AG08396 (cell line): ENCODE results near the gene IFI27L2.

ENCODE experiments used
- DNase-seq: peaks from one replicate; pipeline ENCODE4 v3.0.0; 2012; ENCODE audit warnings: low spot score, mixed read lengths

Gene IFI27L2

GRCh38 chr14:94100847-94101246, 28.6 kb downstream of the IFI27L2 start:
- peak; percentile 86 for DNase-seq

GRCh38 chr14:94099006-94099405, 30.4 kb downstream of the IFI27L2 start:
- no peak for DNase-seq

GRCh38 chr14:94098326-94098992, 30.9 kb downstream of the IFI27L2 start:
- no peak for DNase-seq

- no peak for DNase-seq
Measured at GRCh38 chr14:94097091-94097490, 32.3 kb downstream of the IFI27L2 start.

- no peak for DNase-seq
Measured at GRCh38 chr14:94093418-94093817, 36.0 kb downstream of the IFI27L2 start.

GRCh38 chr14:94089479-94089878, 39.9 kb downstream of the IFI27L2 start:
- no peak for DNase-seq

GRCh38 chr14:94088516-94088915, 40.9 kb downstream of the IFI27L2 start:
- peak; percentile 29 for DNase-seq

- DNase-seq, result no peak
Measured at GRCh38 chr14:94087891-94088290, 41.5 kb downstream of the IFI27L2 start.

GRCh38 chr14:94081386-94081820, 48.0 kb downstream of the IFI27L2 start:
- no peak for DNase-seq

GRCh38 chr14:94080621-94081385, 48.6 kb downstream of the IFI27L2 start, which contains the start of the genes DDX24 and IFI27L1:
DDX24 (minus strand) TSS chr14:94081202; CDS start chr14:94079742, 1,460 bp downstream.
IFI27L1 (plus strand) TSS chr14:94081310; CDS start chr14:94096938, 15,628 bp downstream.
- peak; percentile 98 for DNase-seq

- DNase-seq, result no peak
Measured at GRCh38 chr14:94079891-94080620, 49.3 kb downstream of the IFI27L2 start.

- no peak for DNase-seq
Measured at GRCh38 chr14:94077823-94078222, 51.6 kb downstream of the IFI27L2 start.
